Left lung (tissue), 10 donors: ENCODE measurements around the gene PRAMEF9. TPM values are rescaled to one million over a fixed set of nuclear protein-coding genes. Genes with fewer than 3 reads are reported as not detected.

ENCODE experiments used
- ATAC-seq: fragments of 200-7000 bp; cut with Tn5 transposase; one replicate; pipeline ENCODE4 v1.9.1; 2020; ENCODE audit warnings: moderate library complexity
- DNase-seq, 4 donors: peaks; one replicate each; pipeline ENCODE4 v3.0.0-alpha.2; 2013 to 2020
- H3K27ac ChIP-seq, 2 donors: fragments of 200-600 bp; sonication (generic) in 1 of 2; one replicate each; pipeline versions ENCODE4 v1.5.0 to v1.8.0; 2020 to 2021
- H3K27me3 ChIP-seq, 2 donors: fragments of 200-600 bp; sonication (generic) in 1 of 2; one replicate each; pipeline versions ENCODE4 v1.5.0 to v1.8.0; 2020 to 2021
- H3K36me3 ChIP-seq, 2 donors: fragments of 200-600 bp; sonication (generic) in 1 of 2; one replicate each; pipeline versions ENCODE4 v1.5.0 to v1.8.0; 2020 to 2021
- H3K4me1 ChIP-seq, 2 donors: fragments of 200-600 bp; one replicate each; pipeline ENCODE4 v1.8.0; 2021
- H3K4me3 ChIP-seq, 2 donors: fragments of 200-600 bp; sonication (generic) in 1 of 2; one replicate each; pipeline versions ENCODE4 v1.5.0 to v1.8.0; 2020 to 2021; ENCODE audit warnings: mild to moderate bottlenecking in 1 of 2
- H3K9me3 ChIP-seq, 2 donors: fragments of 200-600 bp; sonication (generic) in 1 of 2; one replicate each; pipeline versions ENCODE4 v1.5.0 to v1.8.0; 2020 to 2021
- intact Hi-C, 2 donors: fragments of 100-400 bp; cut with DNase I; formaldehyde crosslinking; loops; one replicate each; pipeline versions ENCODE4 v1.11.2 to v1.14.2; 2022
- polyA plus RNA-seq, 6 donors: library from polyadenylated mRNA; unstranded; fragments of 120-200 nt; gene quantifications; one replicate each; pipeline ENCODE4 v1.2.1, GENCODE V29; 2013; ENCODE audit not compliant: insufficient read length in 6 of 6
- total RNA-seq, 2 donors: library from RNA; stranded (reverse); fragmentation: NEBNext Ultra II Directional; extraction: Animal tissue kit (Norgen Biotek cat#: 25700); gene quantifications; one replicate each; pipeline ENCODE4 v1.2.1, GENCODE V29; 2021
- TF ChIP-seq, protein P1 (sequence below), 2 donors: fragments of 200-600 bp; sonication (generic) in 1 of 2; IDR thresholded peaks; one replicate each; pipeline versions ENCODE4 v1.5.0 to v1.8.0; 2021; ENCODE audit warnings: antibody characterized with exemption in 2 of 2
- donor health status: DM: no; HTN: yes; CAD: no.
- donor health status: DM: no; HTN: no; CAD: no.

Gene PRAMEF9
- total and polyA plus RNA-seq, 8 donors, result not detected

DNA sequence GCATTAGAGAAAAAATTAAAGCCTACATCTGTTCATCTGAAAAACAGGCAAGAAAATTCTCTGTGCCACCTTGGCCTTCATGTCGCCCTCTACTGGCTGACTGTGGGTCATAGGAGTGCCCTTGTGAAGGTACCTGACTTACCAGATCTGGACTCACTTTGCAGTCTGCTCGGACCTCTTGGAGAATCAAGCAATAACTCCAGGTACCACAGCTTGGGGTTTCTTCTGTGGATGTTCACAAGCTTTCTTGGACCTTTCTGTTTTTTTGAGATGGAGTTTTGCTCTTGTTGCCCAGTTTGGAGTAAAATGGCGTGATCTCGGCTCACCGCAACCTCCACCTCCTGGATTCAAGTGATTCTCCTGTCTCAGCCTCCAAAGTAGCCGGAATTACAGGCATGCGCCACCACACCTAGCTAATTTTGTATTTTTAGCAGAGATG is 56.7 kb downstream of the PRAMEF9 start:
- ATAC-seq, result peak; percentile 72
- intact Hi-C loops, result no loop called here
- no peaks in the 10 kb centered on the region for H3K36me3 ChIP-seq
- no peaks in the 10 kb centered on the region for H3K9me3 ChIP-seq
- TF ChIP-seq, protein P1, sequence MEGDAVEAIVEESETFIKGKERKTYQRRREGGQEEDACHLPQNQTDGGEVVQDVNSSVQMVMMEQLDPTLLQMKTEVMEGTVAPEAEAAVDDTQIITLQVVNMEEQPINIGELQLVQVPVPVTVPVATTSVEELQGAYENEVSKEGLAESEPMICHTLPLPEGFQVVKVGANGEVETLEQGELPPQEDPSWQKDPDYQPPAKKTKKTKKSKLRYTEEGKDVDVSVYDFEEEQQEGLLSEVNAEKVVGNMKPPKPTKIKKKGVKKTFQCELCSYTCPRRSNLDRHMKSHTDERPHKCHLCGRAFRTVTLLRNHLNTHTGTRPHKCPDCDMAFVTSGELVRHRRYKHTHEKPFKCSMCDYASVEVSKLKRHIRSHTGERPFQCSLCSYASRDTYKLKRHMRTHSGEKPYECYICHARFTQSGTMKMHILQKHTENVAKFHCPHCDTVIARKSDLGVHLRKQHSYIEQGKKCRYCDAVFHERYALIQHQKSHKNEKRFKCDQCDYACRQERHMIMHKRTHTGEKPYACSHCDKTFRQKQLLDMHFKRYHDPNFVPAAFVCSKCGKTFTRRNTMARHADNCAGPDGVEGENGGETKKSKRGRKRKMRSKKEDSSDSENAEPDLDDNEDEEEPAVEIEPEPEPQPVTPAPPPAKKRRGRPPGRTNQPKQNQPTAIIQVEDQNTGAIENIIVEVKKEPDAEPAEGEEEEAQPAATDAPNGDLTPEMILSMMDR (IDR thresholded peaks at IDR 0.05), result peak; percentile 37 to 46
- peak in 1 of 4 donors; percentile 16 for DNase-seq
- H3K27me3 ChIP-seq, result peaks cover 0 to 16% of the 10 kb centered on the region in 2 donors
- H3K4me3 ChIP-seq, result no peak overlapping the region
- H3K4me1 ChIP-seq, result no peaks in the 10 kb centered on the region
- no peak overlapping the region for H3K27ac ChIP-seq

Other genes starting within 250 kb of the PRAMEF9 start
- gene PRAMEF6, start 224.3 kb upstream of the PRAMEF9 start, total RNA-seq, result not detected
- not detected for gene PRAMEF6, start 224.3 kb upstream of the PRAMEF9 start, polyA plus RNA-seq
- gene PRAMEF27, start 115.3 kb upstream of the PRAMEF9 start, total RNA-seq, result not detected
- gene PRAMEF27, start 115.3 kb upstream of the PRAMEF9 start, polyA plus RNA-seq, result not detected
- gene HNRNPCL3, start 111.1 kb upstream of the PRAMEF9 start, total RNA-seq, result not detected
- gene HNRNPCL3, start 111.1 kb upstream of the PRAMEF9 start, polyA plus RNA-seq, result under 1 TPM in 1 of 6 donors, not detected in 5; 0.28 TPM
- gene PRAMEF25, start 101.1 kb upstream of the PRAMEF9 start, total RNA-seq, result not detected
- not detected for gene PRAMEF25, start 101.1 kb upstream of the PRAMEF9 start, polyA plus RNA-seq
- gene HNRNPCL2, start 55.0 kb upstream of the PRAMEF9 start, total RNA-seq, result not detected
- under 1 TPM in 4 of 6 donors, not detected in 2; 0.13 to 0.49 (median 0.30) TPM for gene HNRNPCL2, start 55.0 kb upstream of the PRAMEF9 start, polyA plus RNA-seq
- not detected for gene PRAMEF26, start 15.8 kb upstream of the PRAMEF9 start, total RNA-seq
- gene PRAMEF26, start 15.8 kb upstream of the PRAMEF9 start, polyA plus RNA-seq, result not detected
- gene HNRNPCL4, start 6.2 kb upstream of the PRAMEF9 start, total RNA-seq, result not detected
- under 1 TPM in 4 of 6 donors, not detected in 2; 0.31 to 0.59 (median 0.38) TPM for gene HNRNPCL4, start 6.2 kb upstream of the PRAMEF9 start, polyA plus RNA-seq
- not detected for gene PRAMEF13, start 29.6 kb downstream of the PRAMEF9 start, total RNA-seq
- gene PRAMEF13, start 29.6 kb downstream of the PRAMEF9 start, polyA plus RNA-seq, result not detected
- not detected for gene PRAMEF18, start 54.3 kb downstream of the PRAMEF9 start, total RNA-seq
- gene PRAMEF18, start 54.3 kb downstream of the PRAMEF9 start, polyA plus RNA-seq, result not detected
- not detected for gene PRAMEF5, start 82.3 kb downstream of the PRAMEF9 start, total RNA-seq
- not detected for gene PRAMEF5, start 82.3 kb downstream of the PRAMEF9 start, polyA plus RNA-seq
- not detected for gene PRAMEF8, start 113.3 kb downstream of the PRAMEF9 start, total RNA-seq
- not detected for gene PRAMEF8, start 113.3 kb downstream of the PRAMEF9 start, polyA plus RNA-seq
- not detected for gene PRAMEF33, start 131.7 kb downstream of the PRAMEF9 start, total RNA-seq
- gene PRAMEF33, start 131.7 kb downstream of the PRAMEF9 start, polyA plus RNA-seq, result not detected
- gene PRAMEF15, start 143.7 kb downstream of the PRAMEF9 start, total RNA-seq, result not detected
- gene PRAMEF15, start 143.7 kb downstream of the PRAMEF9 start, polyA plus RNA-seq, result not detected
- gene PRAMEF14, start 175.3 kb downstream of the PRAMEF9 start, total RNA-seq, result not detected
- gene PRAMEF14, start 175.3 kb downstream of the PRAMEF9 start, polyA plus RNA-seq, result not detected
- gene PRAMEF19, start 200.1 kb downstream of the PRAMEF9 start, total RNA-seq, result not detected
- not detected for gene PRAMEF19, start 200.1 kb downstream of the PRAMEF9 start, polyA plus RNA-seq
- gene PRAMEF17, start 217.8 kb downstream of the PRAMEF9 start, total RNA-seq, result not detected
- not detected for gene PRAMEF17, start 217.8 kb downstream of the PRAMEF9 start, polyA plus RNA-seq
- gene PRAMEF20, start 238.6 kb downstream of the PRAMEF9 start, total RNA-seq, result not detected
- gene PRAMEF20, start 238.6 kb downstream of the PRAMEF9 start, polyA plus RNA-seq, result not detected